Tibial nerve (tissue), 3 donors: Measurements from ENCODE around the gene PGD.

Source experiments
- POLR2A ChIP-seq, 2 donors: fragments of 450-650 bp; IDR thresholded peaks; one replicate each; pipeline ENCODE4 v1.6.1; 2017; ENCODE audit warnings: antibody characterized with exemption in 2 of 2, mild to moderate bottlenecking in 2 of 2, moderate library complexity in 2 of 2
- TF ChIP-seq, protein P1 (sequence below), 5 experiments: fragments of 200-600 bp in 3 of 5; fragments of 450-650 bp in 2 of 5; sonication (generic) in 3 of 5; IDR thresholded peaks; one replicate each; pipeline ENCODE4 v1.5.1; 2016 to 2019; ENCODE audit warnings: antibody characterized with exemption in 5 of 5, mild to moderate bottlenecking in 3 of 5, moderate library complexity in 2 of 5

- TF ChIP-seq, protein P1, sequence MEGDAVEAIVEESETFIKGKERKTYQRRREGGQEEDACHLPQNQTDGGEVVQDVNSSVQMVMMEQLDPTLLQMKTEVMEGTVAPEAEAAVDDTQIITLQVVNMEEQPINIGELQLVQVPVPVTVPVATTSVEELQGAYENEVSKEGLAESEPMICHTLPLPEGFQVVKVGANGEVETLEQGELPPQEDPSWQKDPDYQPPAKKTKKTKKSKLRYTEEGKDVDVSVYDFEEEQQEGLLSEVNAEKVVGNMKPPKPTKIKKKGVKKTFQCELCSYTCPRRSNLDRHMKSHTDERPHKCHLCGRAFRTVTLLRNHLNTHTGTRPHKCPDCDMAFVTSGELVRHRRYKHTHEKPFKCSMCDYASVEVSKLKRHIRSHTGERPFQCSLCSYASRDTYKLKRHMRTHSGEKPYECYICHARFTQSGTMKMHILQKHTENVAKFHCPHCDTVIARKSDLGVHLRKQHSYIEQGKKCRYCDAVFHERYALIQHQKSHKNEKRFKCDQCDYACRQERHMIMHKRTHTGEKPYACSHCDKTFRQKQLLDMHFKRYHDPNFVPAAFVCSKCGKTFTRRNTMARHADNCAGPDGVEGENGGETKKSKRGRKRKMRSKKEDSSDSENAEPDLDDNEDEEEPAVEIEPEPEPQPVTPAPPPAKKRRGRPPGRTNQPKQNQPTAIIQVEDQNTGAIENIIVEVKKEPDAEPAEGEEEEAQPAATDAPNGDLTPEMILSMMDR (IDR thresholded peaks at IDR 0.05): no peak
- TF ChIP-seq POLR2A (IDR thresholded peaks at IDR 0.05): no peak
These were observed 20.5 kb downstream of the PGD start for GRCh38 chr1:10419351-10419750.
